GM18517 (cell line): Measurements from ENCODE around the gene TJAP1.
"Not testable (repeated sequence)": the region's sequence is repeated elsewhere in the genome, so short reads cannot be mapped to it uniquely, and the experiment has no call there.

Experiments
- ATAC-seq: cut with Tn5 transposase; IDR thresholded peaks from one replicate; pipeline ENCODE4 v1.9.1; 2021; ENCODE audit warnings: mild to moderate bottlenecking, moderate library complexity; ENCODE audit not compliant: unreplicated experiment

Gene TJAP1

DNA sequence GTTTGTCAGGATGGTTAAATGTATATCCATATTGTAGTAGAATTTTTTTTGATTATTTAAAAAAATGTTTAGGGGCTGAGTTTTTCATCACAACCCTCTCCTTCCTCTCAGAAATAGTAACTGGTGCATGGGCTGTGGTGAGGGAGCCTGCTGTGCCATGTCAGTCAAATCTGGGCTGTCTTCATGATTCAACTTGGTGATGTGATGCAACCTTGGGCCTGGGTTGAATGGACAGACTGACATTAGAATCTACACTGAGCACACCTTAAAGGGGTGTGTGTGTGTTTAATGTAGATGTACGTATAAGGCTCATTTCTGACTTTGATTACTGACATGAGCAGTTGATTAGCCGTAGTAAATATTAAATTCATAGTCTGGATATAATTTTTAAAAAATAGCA is 3.7 kb downstream of the TJAP1 start:
- ATAC-seq, result no peak

DNA sequence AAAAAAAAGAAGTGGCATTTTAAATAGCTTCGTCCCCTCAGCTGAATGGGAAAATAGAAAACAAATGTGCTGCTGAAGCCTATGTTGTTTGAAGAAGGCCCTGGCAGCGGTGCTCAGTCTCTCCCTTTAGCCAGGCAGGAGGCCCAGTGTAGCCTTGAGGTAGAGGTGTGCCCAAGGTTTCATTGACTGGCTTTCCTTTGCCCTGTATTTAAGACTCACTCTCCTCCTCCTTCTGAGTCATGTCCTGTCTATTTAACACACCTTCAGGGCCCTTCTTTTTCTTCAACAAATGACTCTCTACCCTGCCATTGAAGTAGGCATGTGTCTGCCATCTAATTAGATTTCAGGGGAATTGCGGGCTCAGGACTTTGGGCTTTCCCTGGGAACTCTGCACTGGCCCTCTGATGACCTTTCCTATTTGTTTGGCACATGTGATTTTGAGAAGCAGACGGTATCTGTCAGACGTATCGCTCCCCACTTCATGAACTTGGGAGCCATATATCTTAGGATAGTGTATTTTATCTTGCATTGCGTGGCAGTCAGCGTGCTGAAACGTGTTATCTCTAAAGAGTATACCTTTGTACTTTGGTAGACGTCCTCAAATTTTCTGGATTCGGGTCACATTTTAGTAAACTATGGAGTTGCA is 4.3 kb downstream of the TJAP1 start:
- no peak for ATAC-seq

DNA sequence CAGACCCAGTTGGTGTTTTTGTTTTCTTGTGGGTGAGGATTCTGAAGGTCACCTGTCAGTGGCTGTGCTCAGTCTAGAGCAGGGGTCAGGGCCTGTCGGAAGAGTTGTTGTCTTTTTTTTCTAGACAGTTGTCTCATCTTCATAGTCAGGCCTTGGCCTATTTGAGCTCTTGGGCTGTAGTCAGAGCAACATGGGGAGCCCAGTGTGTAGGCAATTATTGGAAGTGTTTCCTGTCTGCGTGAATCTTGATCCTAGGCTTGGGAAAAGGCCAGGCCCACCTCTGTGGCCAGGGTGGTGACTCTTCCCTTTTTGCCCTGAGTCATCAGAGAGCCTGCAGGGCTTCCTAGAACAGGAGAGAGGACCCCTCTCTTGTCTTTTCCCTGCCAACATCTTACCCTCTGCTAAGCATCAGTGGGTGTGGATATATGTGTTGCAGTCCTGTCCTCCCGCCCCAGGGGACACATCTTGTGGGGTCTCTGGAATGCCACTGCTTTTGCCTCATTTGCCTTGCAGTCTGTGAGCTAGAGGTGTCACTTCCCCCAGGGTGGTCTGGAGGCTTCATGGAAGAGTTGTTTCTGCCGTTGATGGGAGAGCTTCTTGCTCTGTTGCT is 11.4 kb downstream of the TJAP1 start:
- no peak for ATAC-seq

DNA sequence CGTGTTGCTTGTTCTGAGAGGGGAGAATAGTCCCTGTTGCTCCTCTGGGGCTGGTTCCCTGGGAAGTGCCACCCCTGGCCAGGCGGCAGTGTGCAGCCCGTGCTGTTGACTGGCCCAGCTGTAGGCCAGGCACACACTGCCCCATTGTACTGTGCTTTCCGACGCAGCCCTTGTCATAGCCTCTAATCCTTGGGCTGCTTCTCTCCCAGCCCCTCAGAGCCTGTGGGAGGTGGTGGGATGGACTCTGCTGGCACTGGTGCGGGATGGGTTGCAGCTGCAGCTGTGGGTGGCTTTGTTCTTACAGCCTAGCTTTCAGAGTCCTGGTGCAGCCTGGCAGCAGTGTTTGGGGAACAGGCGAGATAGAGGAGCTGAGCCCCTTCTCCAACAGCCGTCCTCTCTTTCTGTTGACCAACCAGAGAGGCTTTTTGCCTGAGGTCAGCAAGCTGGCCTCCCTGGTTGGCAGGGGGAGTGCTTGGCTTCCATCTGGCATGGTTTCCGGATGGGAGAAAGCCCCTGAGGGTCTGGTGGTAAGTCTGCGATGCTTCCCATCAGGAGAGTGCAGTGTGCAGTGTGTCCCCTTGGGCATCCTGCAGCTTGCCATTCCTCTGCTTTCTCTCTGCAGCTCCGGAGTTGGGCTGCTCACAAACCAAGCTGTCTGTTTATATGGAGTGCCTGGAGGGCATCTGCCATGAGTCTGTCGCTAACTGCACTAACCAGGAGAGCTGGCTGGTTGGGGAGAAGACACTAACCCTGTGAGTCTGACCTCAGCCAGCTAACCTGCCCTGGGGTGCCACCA is 12.1 kb downstream of the TJAP1 start:
- no peak for ATAC-seq

DNA sequence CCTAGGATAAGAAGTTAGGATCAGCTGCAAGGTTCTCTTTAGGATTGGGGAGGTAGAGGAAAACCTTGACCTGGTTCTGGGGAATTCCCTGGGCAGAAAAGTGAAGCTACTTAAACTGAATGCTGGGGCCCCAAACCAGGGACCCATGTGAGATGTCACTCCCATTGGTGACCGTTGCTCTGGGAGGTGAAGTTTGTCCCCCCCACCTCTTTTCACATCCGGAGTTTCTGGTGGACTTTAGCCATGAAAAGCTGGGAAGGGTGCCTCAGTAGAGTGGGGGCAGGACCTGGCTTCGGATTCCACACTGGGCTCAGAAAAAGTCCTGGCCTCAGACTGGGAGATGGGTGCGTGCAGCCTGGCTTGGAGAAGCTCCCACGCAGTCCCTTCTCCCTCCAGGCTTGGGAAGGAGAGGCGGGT is 13.2 kb downstream of the TJAP1 start:
- ATAC-seq, result no peak

DNA sequence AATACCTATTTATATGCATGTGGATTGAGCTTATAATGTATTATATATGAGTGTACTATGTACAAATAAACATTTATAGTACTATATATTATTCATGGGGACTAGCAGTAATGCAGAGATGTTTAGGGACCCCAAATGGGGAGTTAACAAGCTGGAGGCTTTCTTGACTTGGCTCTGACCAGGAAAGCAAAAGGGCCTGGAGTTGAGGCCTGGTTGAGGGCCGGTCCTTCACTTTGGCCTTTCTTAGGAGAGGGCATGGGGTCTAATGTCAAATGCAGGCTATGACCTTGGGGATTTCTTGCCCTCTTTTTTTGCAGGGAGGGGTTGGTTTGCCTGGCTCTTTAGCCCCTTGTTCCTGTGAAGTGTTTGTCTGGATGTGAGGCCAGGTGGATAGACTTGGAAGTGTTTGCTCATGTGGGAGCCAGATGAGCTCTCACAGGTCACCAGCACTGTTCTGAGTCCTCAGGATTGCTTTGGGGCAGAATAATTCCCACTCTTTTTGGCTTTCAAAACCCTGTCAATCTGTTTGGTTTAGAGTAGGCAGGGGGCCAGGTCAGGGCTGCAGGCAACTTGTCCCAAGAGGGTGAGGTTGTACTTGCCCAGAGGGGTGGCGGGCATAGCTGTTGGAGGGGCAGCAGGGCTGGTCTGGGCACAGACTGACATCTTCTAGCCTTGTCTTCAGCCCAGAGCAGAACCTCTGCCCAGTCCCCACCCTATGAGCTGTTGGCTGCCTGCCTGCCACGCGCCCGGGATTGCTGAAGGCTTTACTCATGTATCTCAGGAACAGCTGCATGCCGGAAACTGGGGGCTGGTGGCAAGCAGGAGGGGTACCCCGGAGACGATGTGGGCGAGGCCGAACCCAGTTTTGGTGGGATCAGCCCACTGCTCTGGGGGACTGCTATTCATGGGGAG is 14.6 kb downstream of the TJAP1 start:
- ATAC-seq, result no peak

DNA sequence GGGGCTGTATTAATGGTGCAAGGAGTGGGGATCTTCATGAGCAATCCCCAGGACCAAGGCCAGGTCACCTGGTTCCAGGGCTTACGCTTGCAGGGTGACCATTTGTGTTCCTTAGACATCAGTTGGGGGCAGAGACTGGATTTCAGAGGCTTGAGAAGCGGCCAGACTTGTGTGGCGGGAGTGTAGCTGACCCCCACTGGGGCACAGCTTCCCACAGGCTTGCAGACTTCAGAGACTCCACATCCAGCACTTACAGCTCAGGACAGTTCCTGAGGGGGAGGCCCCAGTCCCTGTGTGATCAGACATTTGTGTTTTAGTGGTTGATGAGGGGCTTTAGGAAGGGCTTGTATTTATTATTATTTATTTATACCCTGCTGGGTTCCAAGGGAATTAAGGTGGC is 15.3 kb downstream of the TJAP1 start:
- ATAC-seq, result no peak

DNA sequence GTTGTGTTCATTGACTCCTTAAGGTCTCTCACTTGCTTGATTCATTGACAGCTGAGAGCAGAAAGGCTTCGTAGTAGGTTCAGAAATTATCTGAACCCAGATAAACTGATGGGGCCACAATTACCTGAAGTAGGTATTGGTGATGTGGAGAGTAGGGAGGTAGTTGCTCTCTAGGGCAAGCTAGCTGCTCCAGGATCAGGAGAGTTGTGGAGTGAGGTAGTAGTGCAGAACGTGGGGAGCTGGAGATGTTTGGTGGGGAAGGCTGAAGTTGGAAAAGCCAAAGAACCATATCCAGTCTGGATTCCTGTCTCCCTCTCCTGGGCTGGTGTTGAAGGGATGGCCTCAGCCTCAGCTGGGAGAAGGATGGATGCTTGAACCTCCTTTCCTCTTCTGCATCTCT is 15.9 kb downstream of the TJAP1 start:
- no peak for ATAC-seq

DNA sequence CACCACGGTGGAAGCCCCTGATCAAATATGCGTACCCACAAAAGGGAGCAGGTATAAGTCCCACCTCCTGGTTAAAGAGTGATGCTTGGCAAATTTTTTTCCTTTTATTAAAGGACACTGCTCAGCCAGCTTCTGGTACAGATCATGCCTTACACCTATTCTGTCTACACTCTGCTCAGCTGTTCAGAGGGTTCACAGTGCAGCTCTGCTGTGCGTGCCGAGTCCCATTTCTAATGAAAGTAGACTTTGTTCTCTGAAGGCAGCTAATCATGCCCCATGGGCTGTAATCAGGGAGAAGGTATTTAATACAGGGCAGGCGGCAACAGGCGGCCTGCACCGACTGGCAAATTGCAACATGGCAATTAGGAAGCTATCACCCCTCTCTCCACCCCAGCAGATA is 16.5 kb downstream of the TJAP1 start:
- ATAC-seq, result no peak

DNA sequence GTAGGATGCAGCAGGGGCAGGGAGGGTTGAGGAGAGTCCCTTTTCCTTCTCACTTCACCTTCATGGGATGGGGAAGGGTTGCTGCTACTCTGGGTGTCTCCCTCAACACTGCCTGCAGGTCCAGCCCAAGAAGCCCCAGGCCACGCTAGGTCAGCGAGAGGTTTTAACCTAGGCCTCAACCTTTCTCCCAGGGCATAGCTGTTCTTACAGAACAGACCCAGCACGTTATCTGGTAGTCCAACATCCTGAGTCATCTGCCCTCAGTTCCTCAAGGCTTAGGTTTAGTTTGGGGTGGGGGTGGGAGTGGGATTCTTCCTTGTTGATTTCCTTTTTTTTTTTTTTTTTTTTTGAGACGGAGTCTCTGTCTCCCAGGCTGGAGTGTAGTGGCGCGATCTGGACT is 17.0 kb downstream of the TJAP1 start:
- no peak for ATAC-seq

DNA sequence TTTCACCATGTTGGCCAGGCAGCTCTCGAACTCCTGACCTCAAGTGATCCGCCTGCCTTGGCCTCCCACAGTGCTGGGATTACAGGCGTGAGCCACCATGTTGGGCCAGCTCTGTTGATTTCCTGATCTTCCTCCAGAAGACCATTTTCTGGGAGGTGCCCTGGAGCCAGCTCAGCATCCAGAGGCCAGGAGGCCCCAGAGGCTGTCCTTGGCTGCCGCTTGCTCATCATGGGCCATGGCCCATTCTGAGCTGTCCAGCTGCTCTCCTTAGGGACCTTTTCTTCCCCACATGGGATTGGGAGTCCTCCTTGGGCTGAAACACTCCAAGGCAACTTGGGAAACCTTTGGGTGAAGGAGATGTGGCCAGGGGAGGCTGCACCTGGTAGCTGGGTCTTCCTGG is 17.4 kb downstream of the TJAP1 start:
- no peak for ATAC-seq

DNA sequence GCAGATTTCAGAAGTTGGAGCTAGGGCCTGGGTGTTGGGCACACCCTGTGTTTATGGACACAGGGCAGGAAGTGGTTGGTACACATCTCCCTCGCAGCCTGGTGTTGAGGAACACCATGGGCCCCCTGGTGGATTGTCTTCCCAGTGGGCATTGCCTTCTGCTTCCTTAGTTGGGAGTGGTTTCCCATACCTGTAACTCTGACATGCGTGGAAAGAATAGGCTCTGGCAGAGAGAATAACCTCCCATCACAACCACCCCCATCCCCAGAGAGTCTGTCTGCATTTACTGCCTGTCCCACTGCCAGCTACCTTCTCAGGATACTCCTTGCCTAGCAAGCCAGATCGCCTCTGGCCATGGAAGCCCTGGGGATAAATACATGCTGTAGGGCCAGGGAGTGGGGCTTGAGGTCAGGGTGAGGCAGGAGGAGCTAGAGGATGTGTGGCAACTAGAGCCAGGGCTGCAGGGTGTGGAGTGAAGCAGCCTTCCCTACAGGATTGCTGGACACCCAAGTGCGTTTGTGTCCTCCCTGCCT is 18.1 kb downstream of the TJAP1 start:
- no peak for ATAC-seq

DNA sequence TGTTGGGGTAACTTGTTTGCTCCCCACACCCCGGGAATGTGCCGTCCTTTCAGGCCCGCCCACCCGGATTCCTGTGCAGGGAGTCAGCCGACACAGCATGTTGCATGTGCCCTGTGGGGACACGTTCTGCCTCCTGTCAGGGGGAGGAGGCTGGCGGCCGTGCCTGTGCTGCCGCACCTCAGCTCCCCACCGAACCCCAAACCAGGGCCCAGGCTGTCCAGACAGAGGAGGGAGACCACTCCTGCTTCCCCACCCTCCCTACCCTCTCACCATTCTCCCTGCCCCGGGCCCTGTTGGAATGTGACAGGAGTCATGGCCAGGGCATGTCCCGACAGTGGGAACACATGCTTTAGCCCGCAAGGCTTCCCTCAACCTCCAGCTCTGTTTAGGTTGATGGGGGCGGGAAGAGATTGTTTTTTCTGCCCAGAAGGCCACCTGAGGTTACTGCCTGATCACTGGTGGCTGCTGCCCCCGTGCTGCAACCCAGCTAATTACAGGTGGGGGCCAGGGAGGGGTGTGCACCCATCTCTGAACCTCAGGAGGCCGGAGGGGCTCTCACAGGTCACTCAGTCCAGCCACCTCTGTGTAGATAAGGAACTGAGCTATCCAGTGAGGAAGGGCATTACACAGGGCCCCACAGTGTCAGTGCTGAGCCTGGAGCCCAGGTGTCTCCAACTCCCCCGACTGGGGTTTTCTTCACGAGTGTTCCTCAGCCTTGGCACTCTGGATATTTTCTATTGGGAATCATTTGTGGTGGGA is 19.2 kb downstream of the TJAP1 start:
- ATAC-seq, result no peak

DNA sequence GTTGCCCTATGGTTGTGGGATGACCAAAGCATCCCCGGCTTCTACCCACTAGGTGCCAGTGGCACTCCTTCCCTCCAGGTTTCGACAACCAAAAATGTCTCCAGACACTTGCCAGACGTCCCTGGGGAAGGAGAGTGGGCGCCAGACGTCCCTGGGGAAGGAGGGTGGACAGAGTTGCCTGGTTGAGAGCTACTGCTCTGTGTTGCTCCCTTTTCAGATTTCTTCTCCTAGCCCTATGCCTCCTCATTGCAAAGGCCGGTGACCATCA is 19.7 kb downstream of the TJAP1 start:
- no peak for ATAC-seq

DNA sequence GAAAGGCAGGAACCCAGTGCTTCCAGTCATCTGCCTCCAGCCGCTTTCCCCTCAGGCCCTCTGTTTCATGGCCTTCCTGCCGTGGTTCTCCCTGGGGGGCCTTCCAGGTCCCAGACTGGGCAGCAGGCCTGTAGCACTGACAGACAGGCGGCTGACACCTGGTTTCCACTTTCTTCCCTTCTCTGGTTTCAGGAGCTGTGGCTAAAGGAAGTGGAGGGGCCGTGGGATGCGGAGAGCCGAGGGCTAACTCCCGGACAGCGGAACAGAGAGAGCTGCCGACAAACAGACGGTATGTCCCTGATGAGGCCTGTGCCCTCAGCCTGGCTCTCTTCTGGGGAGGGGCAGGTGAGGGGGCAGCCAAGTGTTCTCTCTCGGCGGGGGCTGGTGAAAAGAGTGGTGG is 20.3 kb downstream of the TJAP1 start:
- no peak for ATAC-seq

DNA sequence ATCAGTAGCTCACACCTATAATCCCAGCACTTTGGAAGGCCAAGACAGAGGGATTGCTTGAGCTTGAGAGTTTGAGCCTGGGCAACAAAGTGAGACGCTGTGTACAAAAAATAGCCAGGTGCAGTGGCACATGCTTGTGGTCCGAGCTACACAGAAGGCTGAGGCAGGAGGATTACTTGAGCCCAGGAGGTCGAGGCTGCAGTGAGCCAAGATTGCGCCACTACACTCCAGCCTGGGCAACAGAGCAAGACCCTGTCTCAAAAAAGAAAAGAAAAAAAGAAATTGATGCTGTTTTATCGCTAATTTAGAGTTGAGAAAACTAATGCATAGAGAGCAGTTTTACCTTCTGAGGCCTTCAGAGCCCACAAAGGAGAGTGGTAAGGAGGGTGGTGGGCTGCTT is 20.9 kb downstream of the TJAP1 start:
- not testable (repeated sequence) for ATAC-seq

DNA sequence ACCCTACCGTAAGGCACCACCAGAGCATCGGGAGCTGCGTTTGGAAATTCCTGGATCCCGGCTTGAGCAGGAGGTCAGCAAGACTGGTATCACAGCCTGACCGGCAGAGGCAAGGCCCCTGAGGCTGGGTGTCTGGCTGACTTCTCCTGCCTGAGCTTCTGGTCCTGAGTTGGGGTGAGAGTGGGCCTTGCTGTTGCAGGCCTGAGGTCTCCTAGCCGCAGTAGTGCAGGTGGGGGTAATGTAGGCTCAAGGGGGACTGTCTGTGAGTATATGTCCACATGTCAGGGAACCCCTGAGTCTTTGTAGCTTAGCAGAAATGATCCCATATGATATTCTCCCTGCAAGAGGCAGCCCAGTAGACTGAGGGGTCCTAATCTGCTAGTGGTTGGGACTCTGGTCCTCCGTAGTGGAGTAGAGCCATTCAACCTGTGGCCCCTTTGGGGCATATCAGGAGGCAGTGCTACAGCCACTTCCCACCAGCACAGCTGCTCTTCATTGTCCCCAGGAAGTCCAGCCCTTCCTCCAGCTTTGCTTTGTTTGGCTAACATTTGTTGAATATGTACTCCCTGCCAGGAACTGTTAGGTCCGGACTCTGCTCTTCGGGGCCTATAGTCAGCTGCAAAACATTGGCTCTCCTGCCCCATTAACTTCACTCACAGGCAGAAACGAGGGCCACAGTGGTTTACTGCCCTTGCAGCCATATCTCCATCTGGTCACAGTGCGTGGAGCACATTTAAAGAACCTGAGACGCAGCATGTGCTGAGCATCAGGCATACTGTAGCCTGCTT is 21.9 kb downstream of the TJAP1 start:
- no peak for ATAC-seq

DNA sequence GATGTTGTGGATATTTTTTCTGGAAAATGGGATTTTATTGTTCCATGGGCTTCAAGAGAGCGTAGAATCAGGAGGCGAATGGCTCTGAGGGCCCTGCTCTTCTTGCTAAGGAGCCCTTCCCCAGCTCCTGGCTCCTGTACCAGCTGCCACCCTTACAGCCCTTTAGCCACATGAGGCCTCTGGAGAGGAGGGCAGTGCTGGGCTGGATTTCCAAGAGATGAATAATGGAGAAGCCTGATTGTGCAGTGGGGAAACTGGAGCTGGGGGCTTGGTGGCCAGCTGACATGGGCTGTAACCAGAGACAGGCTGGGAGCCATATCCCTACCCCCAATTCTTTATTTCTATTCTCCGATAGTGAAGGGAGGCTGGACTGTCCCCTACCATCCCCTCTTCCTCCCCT is 23.6 kb downstream of the TJAP1 start:
- no peak for ATAC-seq

DNA sequence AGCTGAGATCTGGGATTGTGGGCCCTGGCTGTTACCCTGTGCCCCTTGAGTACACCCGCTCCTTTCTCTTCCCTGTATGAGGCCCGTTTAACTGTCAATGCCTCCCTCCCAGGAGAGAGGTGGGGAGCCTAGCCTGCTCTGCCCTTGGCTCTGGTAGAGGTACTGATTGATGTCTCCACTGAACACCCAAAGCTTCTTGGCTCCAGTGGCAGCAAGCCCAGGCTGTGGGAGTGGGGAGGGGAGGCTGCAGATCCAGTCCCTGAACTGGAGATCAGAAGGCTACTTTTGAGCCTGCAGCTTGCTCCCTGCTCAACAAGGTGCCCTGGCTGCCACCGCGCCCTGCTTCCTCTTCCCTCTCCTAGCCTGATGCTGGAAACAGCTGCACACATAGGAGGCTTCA is 25.3 kb downstream of the TJAP1 start:
- ATAC-seq, result no peak

DNA sequence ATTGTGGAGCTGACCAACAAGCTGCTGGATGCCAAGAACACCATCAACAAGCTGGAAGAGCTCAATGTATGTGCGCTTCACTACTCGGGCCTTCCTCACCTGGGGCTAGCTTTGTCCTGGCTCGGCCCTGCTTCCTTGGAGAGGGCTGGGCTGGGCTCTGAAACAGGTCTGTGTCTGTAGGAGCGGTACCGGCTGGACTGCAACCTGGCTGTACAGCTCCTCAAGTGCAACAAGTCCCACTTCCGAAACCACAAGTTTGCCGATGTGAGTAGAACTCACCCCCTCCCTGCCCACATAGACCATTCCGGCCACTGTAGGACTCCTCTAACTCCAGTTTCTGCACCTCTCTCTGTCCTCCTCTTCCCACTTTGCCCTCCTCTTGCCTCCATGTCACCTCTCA is 26.1 kb downstream of the TJAP1 start:
- no peak for ATAC-seq
